CD4-positive, alpha-beta T cell treated with Interleukin-12 subunit alpha and Interleukin-12 subunit beta, for 1 hour (primary cell): ENCODE measurements around the gene PCDHGA1.

ENCODE experiments used
- DNase-seq: peaks from one replicate; pipeline ENCODE4 v3.0.0-alpha.2; 2020

The PCDHGA1 gene

DNA sequence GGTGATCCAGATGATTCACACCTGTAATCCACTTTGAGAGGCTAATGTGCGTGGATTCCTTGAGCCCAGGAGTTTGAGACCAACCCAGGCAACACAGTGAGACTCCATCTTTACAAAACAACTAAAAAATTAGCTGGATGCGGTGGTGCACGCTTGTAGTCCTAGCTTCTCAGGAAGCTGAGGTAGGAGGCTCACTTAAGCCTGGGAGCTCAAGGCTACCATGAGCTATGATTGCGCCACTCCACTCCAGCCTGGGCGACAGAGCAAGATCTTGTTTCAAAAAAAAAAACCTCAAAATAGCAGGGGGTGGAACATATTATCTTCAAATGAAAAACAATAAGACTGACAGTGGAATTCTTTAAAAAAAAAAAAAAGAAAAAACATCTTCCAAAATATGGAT is 217.6 kb downstream of the PCDHGA1 start:
- no peak for DNase-seq

DNA sequence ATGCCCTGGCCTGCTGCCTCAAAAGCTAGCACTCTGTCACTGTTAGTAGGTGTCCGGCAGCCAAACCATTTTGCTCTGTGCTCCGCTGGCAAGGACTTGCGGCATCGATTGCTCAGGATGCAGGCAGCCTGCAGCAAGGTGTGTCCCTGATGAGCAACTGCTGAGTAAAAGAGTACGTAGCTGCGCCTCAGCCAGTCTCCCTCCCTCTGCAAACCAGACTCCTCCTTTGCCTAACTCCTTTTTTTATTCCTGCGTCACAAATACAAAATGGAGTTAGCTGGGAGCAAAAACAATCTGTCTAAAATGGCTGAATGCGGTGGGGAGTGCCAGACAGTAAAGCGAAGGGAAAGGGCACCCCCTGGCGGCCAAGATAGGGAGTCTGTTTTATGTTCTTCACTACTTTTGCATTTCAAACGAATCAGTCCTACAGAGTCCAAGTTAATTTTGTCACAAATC is 227.4 kb downstream of the PCDHGA1 start:
- DNase-seq = peak; percentile 83

DNA sequence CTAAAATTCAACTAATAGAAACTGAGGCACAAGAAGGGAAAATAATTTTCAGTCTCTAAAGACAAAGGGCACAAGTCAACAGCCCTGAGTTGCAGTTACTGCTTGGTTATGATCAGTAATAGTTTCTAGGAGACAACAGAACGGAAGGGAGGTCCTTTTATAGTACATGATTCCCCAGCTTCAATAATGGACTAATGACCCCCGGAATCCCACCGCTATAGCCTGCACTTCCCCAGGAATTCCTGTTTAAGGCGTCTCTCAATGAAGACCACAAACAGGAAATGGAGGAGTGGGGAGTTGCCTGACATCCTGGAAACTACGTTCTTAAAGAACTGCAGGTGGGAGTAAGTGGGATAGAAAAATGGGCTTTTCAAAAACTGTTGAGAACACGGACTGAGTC is 227.8 kb downstream of the PCDHGA1 start:
- DNase-seq = no peak

DNA sequence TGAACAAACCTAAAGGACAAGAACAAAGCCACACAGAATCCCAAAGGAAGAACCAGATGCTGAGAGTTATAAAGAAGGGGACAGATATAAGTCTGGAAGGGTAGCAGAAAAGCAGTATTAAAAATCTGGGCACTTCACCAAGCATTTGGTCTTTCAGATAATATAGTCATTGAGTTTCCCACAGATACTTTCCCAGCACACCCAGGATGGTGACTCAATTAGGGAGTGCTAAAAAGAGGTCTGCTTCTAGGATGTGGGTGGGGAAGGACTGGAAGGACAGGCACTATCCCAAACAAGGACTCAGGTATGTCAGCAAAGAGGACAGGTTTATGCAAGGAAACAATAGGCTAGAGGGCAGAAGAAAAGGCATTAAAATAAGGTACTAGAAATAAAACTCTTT is 229.1 kb downstream of the PCDHGA1 start:
- no peak for DNase-seq

DNA sequence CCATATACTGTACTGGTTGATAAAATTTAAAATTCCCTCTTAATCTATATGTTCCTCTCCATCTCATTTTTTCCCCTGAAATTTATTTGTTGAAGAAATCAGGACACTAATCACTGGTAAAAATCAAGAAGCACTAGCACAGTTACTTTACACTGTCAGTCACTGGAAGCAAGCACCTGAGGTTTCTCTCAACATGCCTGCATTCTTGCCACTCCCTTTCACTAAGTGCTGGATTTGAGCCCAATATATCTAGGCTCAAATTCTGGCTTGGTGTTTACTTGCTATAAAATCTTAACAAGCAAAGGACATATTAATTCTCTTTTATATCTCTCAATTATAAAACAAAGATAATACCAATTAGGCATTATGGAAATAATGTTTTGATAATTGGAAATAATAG is 229.8 kb downstream of the PCDHGA1 start:
- DNase-seq = no peak

DNA sequence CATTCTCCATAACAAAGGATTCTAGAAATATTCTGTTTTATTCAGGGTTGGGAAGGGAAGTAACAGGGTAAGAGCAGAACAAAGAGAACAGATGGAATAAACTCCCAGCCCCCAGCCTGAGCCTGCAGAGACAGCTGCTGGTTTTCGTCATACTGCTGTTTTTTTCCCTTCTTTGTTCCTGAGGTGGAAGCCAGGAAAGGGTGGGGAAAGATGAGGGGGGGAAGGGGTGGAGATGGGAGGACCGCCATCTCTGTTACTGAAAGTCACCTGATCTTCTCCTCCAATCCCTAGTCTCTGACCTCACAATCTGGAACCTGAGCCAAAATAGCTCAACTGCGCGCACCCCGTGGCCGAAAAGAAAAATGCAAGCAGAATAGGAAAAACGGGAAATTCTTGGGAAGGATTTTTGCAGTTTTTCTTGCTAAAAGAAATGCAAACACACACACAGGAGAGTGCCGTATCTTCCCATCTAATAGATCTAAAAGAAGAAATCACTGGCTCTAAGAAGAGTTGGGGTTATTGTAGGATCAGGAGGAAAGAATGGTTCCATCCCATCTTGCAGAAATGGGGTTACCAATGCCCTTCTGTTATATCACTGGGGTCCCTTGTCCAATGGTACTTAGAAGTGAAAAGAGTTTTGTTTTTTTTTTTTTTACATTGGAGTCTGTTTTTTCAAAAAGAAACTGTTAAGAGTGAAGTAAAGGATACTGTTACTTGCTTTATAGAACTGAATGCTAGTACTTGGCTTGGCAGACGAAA is 230.6 kb downstream of the PCDHGA1 start:
- DNase-seq = no peak
